CD4-positive, alpha-beta T cell treated with Interleukin-4 for 4 hours (primary cell): Measurements from ENCODE around the gene POLR2A.

Experiments used
- DNase-seq: peaks from one replicate; pipeline ENCODE4 v3.0.0-alpha.2; 2020

The POLR2A gene

GRCh38 chr17:7508846-7509245, 24.7 kb downstream of the POLR2A start:
- no peak for DNase-seq

DNA sequence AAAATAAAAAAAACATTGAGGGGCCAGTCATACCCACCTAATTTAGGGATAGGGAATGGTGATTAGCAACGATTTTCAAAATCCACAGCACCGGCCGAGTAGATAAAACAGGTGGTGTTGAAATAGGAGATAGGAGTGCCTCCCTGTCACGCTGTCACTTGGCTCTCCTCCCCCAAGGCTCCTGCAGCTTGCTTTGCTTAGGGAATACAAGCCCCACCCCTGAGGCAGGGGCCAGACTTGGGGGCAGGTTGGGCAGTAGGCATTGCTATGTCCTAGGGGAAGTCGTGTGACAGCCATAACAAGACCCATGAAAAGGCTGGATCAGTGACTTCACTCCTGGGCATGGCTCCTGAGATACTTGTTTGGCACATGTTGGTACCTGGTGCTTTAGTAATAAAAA, 25.8 kb downstream of the POLR2A start:
- DNase-seq, result no peak

- no peak for DNase-seq
These were observed 26.9 kb downstream of the POLR2A start for GRCh38 chr17:7511108-7511507.

GRCh38 chr17:7512105-7512504, 27.9 kb downstream of the POLR2A start:
- DNase-seq, result no peak

- DNase-seq, result no peak
These were observed 28.8 kb downstream of the POLR2A start for GRCh38 chr17:7512824-7513540.

- no peak for DNase-seq
These were observed 29.8 kb downstream of the POLR2A start for GRCh38 chr17:7513850-7514419.

DNA sequence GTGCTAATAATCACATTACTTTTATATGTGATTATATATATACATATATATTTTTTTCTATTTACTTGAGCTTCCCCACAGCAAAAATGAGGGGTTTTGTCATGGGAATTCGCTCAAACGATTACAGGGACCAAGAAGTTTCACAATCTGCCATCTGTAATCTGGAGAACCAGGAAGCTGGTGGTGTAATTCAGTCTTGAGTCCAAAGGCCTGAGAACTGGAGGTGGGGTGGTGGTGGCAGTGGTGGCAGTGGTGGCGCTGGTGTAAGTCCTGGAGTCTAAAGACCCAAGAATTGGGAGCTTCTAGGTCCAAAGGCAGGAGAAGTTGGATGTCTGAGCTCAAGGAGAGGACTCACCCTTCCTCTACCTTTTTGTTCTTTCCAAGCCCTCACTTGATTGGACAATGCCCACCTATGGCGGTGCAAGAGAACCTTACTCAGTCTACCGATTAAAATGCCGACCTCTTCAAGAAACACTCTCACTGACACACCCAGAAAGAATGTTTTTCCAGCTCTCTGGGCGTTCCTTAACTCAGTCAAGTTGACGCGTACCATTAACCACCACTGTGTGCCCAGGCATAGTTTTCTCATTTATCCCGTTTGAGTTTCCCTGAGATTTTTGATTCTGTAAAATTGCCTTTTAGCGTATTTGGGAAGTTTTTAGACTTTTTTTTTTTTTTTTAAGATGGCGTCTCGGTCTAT, 31.9 kb downstream of the POLR2A start:
- DNase-seq, result no peak

DNA sequence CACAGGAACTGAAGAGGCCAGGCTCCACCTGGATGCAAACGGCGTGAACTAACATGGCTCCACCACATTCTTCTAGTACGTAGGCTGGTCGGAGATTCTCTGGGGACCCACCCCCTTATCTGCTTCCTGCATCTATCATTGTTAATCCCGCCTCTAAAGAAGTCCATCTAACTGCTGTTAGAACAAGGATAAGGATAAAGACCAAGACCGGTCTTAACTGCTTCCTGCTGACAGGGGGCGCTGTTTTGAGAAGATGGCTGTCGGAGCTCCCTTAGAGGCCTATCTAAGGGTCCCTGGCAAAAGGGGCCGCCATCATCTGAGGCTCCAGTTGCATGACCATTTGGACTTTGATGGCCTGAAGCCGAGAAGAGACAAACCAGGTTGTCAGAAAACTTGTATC, 38.9 kb downstream of the POLR2A start:
- peak; percentile 47 for DNase-seq

GRCh38 chr17:7528842-7529241, 44.7 kb downstream of the POLR2A start:
- DNase-seq, result no peak

GRCh38 chr17:7530023-7530900, 46.1 kb downstream of the POLR2A start:
- DNase-seq, result no peak

DNA sequence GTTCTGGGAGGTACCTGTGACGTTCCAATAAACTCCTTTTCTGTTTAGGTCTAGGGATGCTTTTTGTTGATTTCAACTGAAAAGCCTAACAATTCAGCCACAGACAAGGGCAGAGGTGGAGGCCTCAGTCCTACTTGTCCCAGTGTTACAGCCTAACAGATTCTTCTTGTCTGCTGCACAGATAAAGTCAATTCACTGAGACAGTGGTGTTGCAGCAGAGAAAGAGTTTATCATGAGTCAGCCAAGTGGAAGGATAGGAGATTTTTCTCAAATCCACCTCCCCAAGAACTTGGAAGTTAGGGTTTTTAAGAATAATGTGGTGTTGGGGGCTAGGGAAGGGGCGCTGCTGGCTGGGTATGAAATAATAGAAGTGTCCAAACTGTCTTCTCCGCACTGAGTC, 53.9 kb downstream of the POLR2A start:
- no peak for DNase-seq

DNA sequence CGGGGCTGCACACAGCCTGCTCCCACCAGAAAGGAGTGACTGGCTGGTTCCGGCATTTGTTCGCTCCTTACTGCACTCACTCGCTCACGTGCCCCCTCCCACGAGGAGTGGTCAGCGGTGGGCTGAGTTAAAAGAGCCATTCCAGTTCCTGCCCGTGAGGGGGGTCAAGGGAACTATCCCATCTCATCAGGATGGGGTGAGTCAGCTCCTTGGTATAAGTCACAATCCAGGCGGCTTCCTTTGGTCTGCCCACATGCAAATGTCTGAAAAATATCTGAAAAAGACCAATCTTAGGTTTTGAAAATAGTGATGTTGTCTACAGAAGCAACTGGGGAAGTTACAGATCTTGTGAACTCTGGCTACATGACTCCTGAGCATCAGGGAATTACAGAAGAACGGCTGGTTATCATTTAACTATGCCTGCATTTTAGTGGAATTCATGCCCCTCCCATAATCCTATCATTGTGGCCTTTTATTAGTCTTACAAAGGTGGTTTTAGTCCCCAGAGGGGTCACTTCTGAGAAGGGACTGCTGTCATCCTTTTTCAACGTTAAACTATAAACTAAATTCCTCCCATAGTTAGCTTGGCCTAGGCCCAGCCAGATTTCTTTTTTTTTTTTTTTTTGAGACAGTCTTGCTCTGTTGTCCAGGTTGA, 54.9 kb downstream of the POLR2A start:
- DNase-seq, result no peak

DNA sequence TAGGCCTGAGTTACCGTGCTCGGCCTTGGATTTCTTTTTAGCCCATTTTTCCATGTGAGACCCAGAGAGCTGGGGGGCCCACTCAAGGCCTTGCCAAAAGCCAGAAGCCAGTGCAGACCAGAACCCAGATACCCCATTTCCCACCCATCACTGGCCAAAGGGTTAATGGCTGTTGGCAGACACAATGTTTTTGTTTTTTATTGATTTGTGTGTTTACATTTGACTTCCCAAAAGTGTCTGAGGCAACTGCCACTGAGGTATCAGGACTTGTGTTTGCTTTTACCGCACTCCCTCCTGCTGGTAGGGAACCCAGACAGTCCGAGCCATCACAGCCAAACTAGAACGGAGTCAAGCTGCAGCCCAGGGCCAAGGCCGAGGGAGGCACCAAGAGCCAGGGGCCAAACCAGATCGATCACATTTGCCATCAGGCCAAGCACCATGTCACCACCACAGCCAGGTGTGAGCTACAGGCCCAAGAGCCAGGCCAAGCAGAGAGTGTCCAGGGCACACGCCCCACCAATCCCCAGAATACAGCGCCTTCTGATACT, 57.0 kb downstream of the POLR2A start:
- DNase-seq, result no peak

DNA sequence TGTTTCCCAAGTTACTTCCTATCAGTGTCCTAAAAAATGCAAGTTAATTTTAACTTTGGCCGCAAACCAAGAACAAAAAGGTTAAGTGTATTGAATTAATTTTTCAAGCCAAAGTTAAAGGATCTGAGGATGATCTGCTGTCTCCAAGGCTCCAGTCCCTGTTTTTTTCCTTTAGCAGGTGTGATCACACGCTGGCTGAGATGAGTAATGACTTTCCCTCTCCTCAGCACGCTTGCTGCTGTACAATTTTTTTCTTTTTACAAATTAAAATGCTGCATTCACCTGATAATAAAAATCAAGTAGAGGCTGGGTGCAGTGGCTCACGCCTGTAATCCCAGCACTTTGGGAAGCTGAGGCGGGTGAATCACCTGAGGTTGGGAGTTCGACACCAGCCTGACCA, 60.7 kb downstream of the POLR2A start:
- no peak for DNase-seq

- peak; percentile 48 for DNase-seq
These were observed 64.6 kb downstream of the POLR2A start, which contains the start of gene TNFSF12 for GRCh38 chr17:7548585-7549400. TSS of gene TNFSF12 (plus strand) at chr17:7549058. CDS start at chr17:7549154, 96 bp downstream.
